Activated naive CD4-positive, alpha-beta T cell treated with anti-CD3 and anti-CD28 coated beads, Interleukin-2, amount 50 U/mL, for 24 hours (primary cell): ENCODE data around the gene TRAF7.
A peak's percentile ranks its signal among the peaks of the same experiment; 100 is the strongest.

ENCODE experiments used
- H3K27ac Mint-ChIP-seq: one replicate; pipeline ENCODE4 v1.8.0; 2021; ENCODE audit warnings: mild to moderate bottlenecking, mixed read lengths
- H3K27me3 Mint-ChIP-seq: one replicate; pipeline ENCODE4 v1.8.0; 2021; ENCODE audit warnings: mixed read lengths
- H3K36me3 Mint-ChIP-seq: one replicate; pipeline ENCODE4 v1.8.0; 2021; ENCODE audit warnings: mixed read lengths
- H3K4me1 Mint-ChIP-seq: one replicate; pipeline ENCODE4 v1.8.0; 2021; ENCODE audit warnings: mixed read lengths
- H3K4me3 Mint-ChIP-seq: one replicate; pipeline ENCODE4 v1.8.0; 2021; ENCODE audit warnings: mild to moderate bottlenecking, mixed read lengths
- H3K9me3 Mint-ChIP-seq: one replicate; pipeline ENCODE4 v1.8.0; 2021; ENCODE audit warnings: mixed read lengths

TRAF7 gene

GRCh38 chr16:2205967-2206313, 50.4 kb downstream of the TRAF7 start:
- H3K9me3 Mint-ChIP-seq, result no peaks in the 10 kb centered on the region

GRCh38 chr16:2206420-2206779, 50.8 kb downstream of the TRAF7 start:
- Mint-ChIP-seq H3K4me3 (peak overlapping the region; percentile 90), H3K36me3 (peaks cover 6% of the 10 kb centered on the region), H3K27me3 (no peaks in the 10 kb centered on the region), H3K9me3 (no peaks in the 10 kb centered on the region), H3K4me1 (peaks cover 20% of the 10 kb centered on the region), H3K27ac (peak overlapping the region; percentile 38)

More at GRCh38 chr16:2205967-2206313, 50.4 kb downstream of the TRAF7 start:
- Mint-ChIP-seq H3K4me1 (peaks cover 20% of the 10 kb centered on the region), H3K27me3 (no peaks in the 10 kb centered on the region), H3K27ac (peak overlapping the region; percentile 92), H3K36me3 (peaks cover 6% of the 10 kb centered on the region), H3K4me3 (peak overlapping the region; percentile 90)

- Mint-ChIP-seq H3K4me1 (peaks cover 22% of the 10 kb centered on the region), H3K36me3 (peaks cover 6% of the 10 kb centered on the region), H3K9me3 (no peaks in the 10 kb centered on the region), H3K27ac (no peak overlapping the region), H3K27me3 (no peaks in the 10 kb centered on the region), H3K4me3 (peak overlapping the region; percentile 90)
Measured at GRCh38 chr16:2206780-2207433, 51.3 kb downstream of the TRAF7 start.

- no peaks in the 10 kb centered on the region for H3K9me3 Mint-ChIP-seq
- H3K4me1 Mint-ChIP-seq, result peaks cover 29% of the 10 kb centered on the region
- peaks cover 6% of the 10 kb centered on the region for H3K36me3 Mint-ChIP-seq
- H3K4me3 Mint-ChIP-seq, result peak overlapping the region; percentile 57
- H3K27me3 Mint-ChIP-seq, result no peaks in the 10 kb centered on the region
- no peak overlapping the region for H3K27ac Mint-ChIP-seq
Measured at GRCh38 chr16:2207872-2208271, 52.3 kb downstream of the TRAF7 start.

- no peak overlapping the region for H3K27ac Mint-ChIP-seq
Measured at GRCh38 chr16:2208308-2208707, 52.7 kb downstream of the TRAF7 start.

GRCh38 chr16:2208772-2209171, 53.2 kb downstream of the TRAF7 start:
- Mint-ChIP-seq H3K27ac (no peak overlapping the region), H3K4me1 (peaks cover 36% of the 10 kb centered on the region), H3K27me3 (no peaks in the 10 kb centered on the region)

More at GRCh38 chr16:2208308-2208707, 52.7 kb downstream of the TRAF7 start:
- peaks cover 33% of the 10 kb centered on the region for H3K4me1 Mint-ChIP-seq
- H3K4me3 Mint-ChIP-seq, result no peak overlapping the region
- no peaks in the 10 kb centered on the region for H3K9me3 Mint-ChIP-seq
- no peaks in the 10 kb centered on the region for H3K27me3 Mint-ChIP-seq
- peaks cover 6% of the 10 kb centered on the region for H3K36me3 Mint-ChIP-seq

GRCh38 chr16:2209258-2210008, 53.9 kb downstream of the TRAF7 start:
- Mint-ChIP-seq H3K4me3 (no peak overlapping the region), H3K9me3 (no peaks in the 10 kb centered on the region), H3K27me3 (no peaks in the 10 kb centered on the region), H3K4me1 (peaks cover 33% of the 10 kb centered on the region), H3K27ac (no peak overlapping the region), H3K36me3 (peaks cover 8% of the 10 kb centered on the region)

More at GRCh38 chr16:2208772-2209171, 53.2 kb downstream of the TRAF7 start:
- H3K4me3 Mint-ChIP-seq, result no peak overlapping the region
- peaks cover 8% of the 10 kb centered on the region for H3K36me3 Mint-ChIP-seq
- H3K9me3 Mint-ChIP-seq, result no peaks in the 10 kb centered on the region

- Mint-ChIP-seq H3K36me3 (peaks cover 8% of the 10 kb centered on the region), H3K27ac (no peak overlapping the region), H3K27me3 (no peaks in the 10 kb centered on the region), H3K9me3 (no peaks in the 10 kb centered on the region), H3K4me1 (peaks cover 30% of the 10 kb centered on the region), H3K4me3 (no peak overlapping the region)
Measured at GRCh38 chr16:2210009-2210332, 54.4 kb downstream of the TRAF7 start.

GRCh38 chr16:2210386-2211365, 55.1 kb downstream of the TRAF7 start, which contains the start of gene BRICD5:
BRICD5 (minus strand) TSS chr16:2210863; CDS start chr16:2210833, 30 bp downstream.
- Mint-ChIP-seq H3K4me1 (peaks cover 30% of the 10 kb centered on the region), H3K4me3 (no peak within 1 kb of the TSS), H3K27ac (no peak within 1 kb of the TSS), H3K9me3 (no peaks in the 10 kb centered on the region), H3K27me3 (no peaks in the 10 kb centered on the region), H3K36me3 (peaks cover 8% of the 10 kb centered on the region)

- peak overlapping the region; percentile 36 for H3K4me3 Mint-ChIP-seq
- H3K27ac Mint-ChIP-seq, result peak overlapping the region; percentile 62
- no peaks in the 10 kb centered on the region for H3K27me3 Mint-ChIP-seq
- H3K9me3 Mint-ChIP-seq, result no peaks in the 10 kb centered on the region
- peaks cover 7% of the 10 kb centered on the region for H3K36me3 Mint-ChIP-seq
- H3K4me1 Mint-ChIP-seq, result peaks cover 24% of the 10 kb centered on the region
Measured at GRCh38 chr16:2211923-2212347, 56.4 kb downstream of the TRAF7 start.

- Mint-ChIP-seq H3K9me3 (no peaks in the 10 kb centered on the region), H3K4me1 (peaks cover 18% of the 10 kb centered on the region), H3K36me3 (peaks cover 4% of the 10 kb centered on the region), H3K4me3 (peak overlapping the region; percentile 85), H3K27me3 (no peaks in the 10 kb centered on the region), H3K27ac (peak overlapping the region; percentile 62)
Measured at GRCh38 chr16:2212362-2213324, 57.1 kb downstream of the TRAF7 start.

- Mint-ChIP-seq H3K9me3 (no peaks in the 10 kb centered on the region), H3K36me3 (peaks cover 2% of the 10 kb centered on the region), H3K27me3 (no peaks in the 10 kb centered on the region), H3K4me1 (peaks cover 15% of the 10 kb centered on the region), H3K4me3 (peak overlapping the region; percentile 85), H3K27ac (peak overlapping the region; percentile 84)
Measured at GRCh38 chr16:2213817-2214718, 58.5 kb downstream of the TRAF7 start.

- peak within 1 kb of the TSS; percentile 84 for H3K27ac Mint-ChIP-seq
- H3K4me1 Mint-ChIP-seq, result peaks cover 15% of the 10 kb centered on the region
- H3K9me3 Mint-ChIP-seq, result no peaks in the 10 kb centered on the region
- no peaks in the 10 kb centered on the region for H3K27me3 Mint-ChIP-seq
- H3K4me3 Mint-ChIP-seq, result peak within 1 kb of the TSS; percentile 90
- H3K36me3 Mint-ChIP-seq, result peaks cover 2% of the 10 kb centered on the region
Measured at GRCh38 chr16:2214719-2214968, 59.1 kb downstream of the TRAF7 start, which contains the start of gene PGP. PGP (minus strand) TSS chr16:2214840; CDS start chr16:2214777, 63 bp downstream.

- no peaks in the 10 kb centered on the region for H3K9me3 Mint-ChIP-seq
- H3K4me3 Mint-ChIP-seq, result peak overlapping the region; percentile 90
- H3K27ac Mint-ChIP-seq, result no peak overlapping the region
- no peaks in the 10 kb centered on the region for H3K27me3 Mint-ChIP-seq
- H3K4me1 Mint-ChIP-seq, result peaks cover 15% of the 10 kb centered on the region
- H3K36me3 Mint-ChIP-seq, result peaks cover 2% of the 10 kb centered on the region
Measured at GRCh38 chr16:2216330-2216729, 60.7 kb downstream of the TRAF7 start.
